GM21447 (cell line): ENCODE data around the gene ATF2.
A peak's percentile ranks its signal among the peaks of the same experiment; 100 is the strongest.

Source experiments
- ATAC-seq: cut with Tn5 transposase; IDR thresholded peaks from one replicate; pipeline ENCODE4 v1.9.1; 2021; ENCODE audit not compliant: unreplicated experiment

ATF2 gene

GRCh38 chr2:175167792-175168563, at the start of gene ATF2:
ATF2 (minus strand) TSS chr2:175168203; CDS start chr2:175136443, 31,760 bp downstream.
- peak; percentile 95 for ATAC-seq

GRCh38 chr2:175207741-175208438, 39.9 kb upstream of the ATF2 start:
- ATAC-seq, result no peak

- no peak for ATAC-seq
These were observed 38.9 kb upstream of the ATF2 start for GRCh38 chr2:175206866-175207265.

GRCh38 chr2:175205523-175205922, 37.5 kb upstream of the ATF2 start:
- ATAC-seq, result no peak

GRCh38 chr2:175203621-175204496, 35.9 kb upstream of the ATF2 start:
- ATAC-seq, result peak; percentile 69

GRCh38 chr2:175195012-175195411, 27.0 kb upstream of the ATF2 start:
- ATAC-seq, result no peak

GRCh38 chr2:175188761-175189160, 20.8 kb upstream of the ATF2 start:
- no peak for ATAC-seq

GRCh38 chr2:175187378-175187777, 19.4 kb upstream of the ATF2 start:
- ATAC-seq, result peak; percentile 72

GRCh38 chr2:175183674-175184073, 15.7 kb upstream of the ATF2 start:
- no peak for ATAC-seq

- no peak for ATAC-seq
These were observed 13.9 kb upstream of the ATF2 start for GRCh38 chr2:175181877-175182308.

- ATAC-seq, result peak; percentile 91
These were observed 13.3 kb upstream of the ATF2 start, which contains the start of gene ATP5MC3 for GRCh38 chr2:175181104-175181876. ATP5MC3 (minus strand) TSS chr2:175181710; CDS start chr2:175181393, 317 bp downstream.

- peak; percentile 47 for ATAC-seq
These were observed 12.7 kb upstream of the ATF2 start for GRCh38 chr2:175180701-175181103.

GRCh38 chr2:175176624-175177023, 8.6 kb upstream of the ATF2 start:
- no peak for ATAC-seq

- no peak for ATAC-seq
These were observed 7.9 kb upstream of the ATF2 start for GRCh38 chr2:175175896-175176295.

GRCh38 chr2:175175320-175175719, 7.3 kb upstream of the ATF2 start:
- no peak for ATAC-seq

- ATAC-seq, result no peak
These were observed 2.8 kb upstream of the ATF2 start for GRCh38 chr2:175170659-175171304.

- ATAC-seq, result no peak
These were observed 1.2 kb upstream of the ATF2 start for GRCh38 chr2:175169191-175169590.

GRCh38 chr2:175168564-175168945, 552 bp upstream of the ATF2 start:
- ATAC-seq, result peak; percentile 23

GRCh38 chr2:175167076-175167791, 769 bp downstream of the ATF2 start:
- peak; percentile 3 for ATAC-seq
